Neural cell (in vitro differentiated cells): ENCODE measurements around the gene MINDY3.

Source experiments
- CTCF ChIP-seq: fragments of 450-650 bp; IDR thresholded peaks from 2 replicates; pipeline ENCODE4 v1.5.1; 2014; ENCODE audit warnings: antibody characterized with exemption, mild to moderate bottlenecking, moderate library complexity; ENCODE audit not compliant: poor library complexity, severe bottlenecking
- EP300 ChIP-seq: fragments of 450-650 bp; conservative IDR thresholded peaks from 2 replicates; pipeline ENCODE4 v1.6.1; 2014; ENCODE audit warnings: antibody characterized with exemption, mild to moderate bottlenecking, moderate library complexity; ENCODE audit not compliant: poor library complexity, severe bottlenecking
- EZH2 ChIP-seq: fragments of 200-600, 300-800 bp; shearing (Covaris generic), sonication (generic); IDR thresholded peaks from 2 replicates; pipeline ENCODE4 v1.6.1; 2014; ENCODE audit warnings: antibody characterized with exemption, low read length, borderline replicate concordance, mild to moderate bottlenecking; ENCODE audit not compliant: insufficient read depth, poor library complexity, severe bottlenecking
- MXI1 ChIP-seq: fragments of 450-650 bp; conservative IDR thresholded peaks from 2 replicates; pipeline ENCODE4 v1.6.1; 2014; ENCODE audit warnings: antibody characterized with exemption, mild to moderate bottlenecking; ENCODE audit not compliant: poor library complexity, severe bottlenecking
- POLR2AphosphoS5 ChIP-seq: IDR thresholded peaks from 2 replicates; pipeline ENCODE4 v1.6.1; 2012
- RAD21 ChIP-seq: fragments of 450-650 bp; conservative IDR thresholded peaks from 2 replicates; pipeline ENCODE4 v1.6.1; 2014; ENCODE audit warnings: antibody characterized with exemption, mild to moderate bottlenecking, moderate library complexity
- SMC3 ChIP-seq: fragments of 450-650 bp; conservative IDR thresholded peaks from 2 replicates; pipeline ENCODE4 v1.6.1; 2014; ENCODE audit warnings: antibody characterized with exemption, mild to moderate bottlenecking, moderate library complexity; ENCODE audit not compliant: poor library complexity
- TAF1 ChIP-seq: IDR thresholded peaks from 2 replicates; pipeline ENCODE4 v1.6.1; 2012; ENCODE audit warnings: low read depth
- TF ChIP-seq, protein P1 (sequence below): IDR thresholded peaks from 2 replicates; pipeline ENCODE4 v1.6.1; 2012; ENCODE audit warnings: borderline replicate concordance

- no peak for TF ChIP-seq CTCF
- no peak for TF ChIP-seq POLR2AphosphoS5
- no peak for TF ChIP-seq EP300
- no peak for TF ChIP-seq MXI1
- TF ChIP-seq, protein P1, sequence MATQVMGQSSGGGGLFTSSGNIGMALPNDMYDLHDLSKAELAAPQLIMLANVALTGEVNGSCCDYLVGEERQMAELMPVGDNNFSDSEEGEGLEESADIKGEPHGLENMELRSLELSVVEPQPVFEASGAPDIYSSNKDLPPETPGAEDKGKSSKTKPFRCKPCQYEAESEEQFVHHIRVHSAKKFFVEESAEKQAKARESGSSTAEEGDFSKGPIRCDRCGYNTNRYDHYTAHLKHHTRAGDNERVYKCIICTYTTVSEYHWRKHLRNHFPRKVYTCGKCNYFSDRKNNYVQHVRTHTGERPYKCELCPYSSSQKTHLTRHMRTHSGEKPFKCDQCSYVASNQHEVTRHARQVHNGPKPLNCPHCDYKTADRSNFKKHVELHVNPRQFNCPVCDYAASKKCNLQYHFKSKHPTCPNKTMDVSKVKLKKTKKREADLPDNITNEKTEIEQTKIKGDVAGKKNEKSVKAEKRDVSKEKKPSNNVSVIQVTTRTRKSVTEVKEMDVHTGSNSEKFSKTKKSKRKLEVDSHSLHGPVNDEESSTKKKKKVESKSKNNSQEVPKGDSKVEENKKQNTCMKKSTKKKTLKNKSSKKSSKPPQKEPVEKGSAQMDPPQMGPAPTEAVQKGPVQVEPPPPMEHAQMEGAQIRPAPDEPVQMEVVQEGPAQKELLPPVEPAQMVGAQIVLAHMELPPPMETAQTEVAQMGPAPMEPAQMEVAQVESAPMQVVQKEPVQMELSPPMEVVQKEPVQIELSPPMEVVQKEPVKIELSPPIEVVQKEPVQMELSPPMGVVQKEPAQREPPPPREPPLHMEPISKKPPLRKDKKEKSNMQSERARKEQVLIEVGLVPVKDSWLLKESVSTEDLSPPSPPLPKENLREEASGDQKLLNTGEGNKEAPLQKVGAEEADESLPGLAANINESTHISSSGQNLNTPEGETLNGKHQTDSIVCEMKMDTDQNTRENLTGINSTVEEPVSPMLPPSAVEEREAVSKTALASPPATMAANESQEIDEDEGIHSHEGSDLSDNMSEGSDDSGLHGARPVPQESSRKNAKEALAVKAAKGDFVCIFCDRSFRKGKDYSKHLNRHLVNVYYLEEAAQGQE: no peak
- no peak for TF ChIP-seq EZH2
- TF ChIP-seq TAF1: no peak
- no peak for TF ChIP-seq RAD21
- no peak for TF ChIP-seq SMC3
These were observed 116.9 kb downstream of the MINDY3 start for GRCh38 chr10:15743443-15743842.
